Natural killer cell (primary cell): ENCODE measurements around the gene TMA7. TPM values are rescaled to one million over a fixed set of nuclear protein-coding genes. Genes with fewer than 3 reads are reported as not detected.

ENCODE experiments used
- ATAC-seq, 3 donors: fragments of 150-1000 bp in 2 of 3; fragments of 200-7000 bp in 1 of 3; cut with Tn5 transposase; 1 replicate in 1 of 3; 2 replicates in 2 of 3; pipeline ENCODE4 v1.10.0; 2021; ENCODE audit warnings: mild to moderate bottlenecking in 2 of 3, moderate library complexity in 2 of 3
- DNase-seq, 2 donors: peaks; one replicate each; pipeline versions ENCODE4 v3.0.0 to v3.0.0-alpha.2; 2013 to 2021; ENCODE audit warnings: mixed read lengths in 1 of 2
- H3K27ac ChIP-seq: one replicate; pipeline ENCODE4 v1.5.1; 2013; ENCODE audit warnings: mild to moderate bottlenecking, low read length
- H3K27me3 ChIP-seq: one replicate; pipeline ENCODE4 v1.6.1; 2013; ENCODE audit warnings: low read length; ENCODE audit not compliant: control insufficient read depth, insufficient read depth
- H3K36me3 ChIP-seq: one replicate; pipeline ENCODE4 v1.6.1; 2013; ENCODE audit warnings: low read length; ENCODE audit not compliant: control insufficient read depth, insufficient read depth
- H3K4me1 ChIP-seq: one replicate; pipeline ENCODE4 v1.6.1; 2013; ENCODE audit warnings: low read length; ENCODE audit not compliant: control insufficient read depth, insufficient read depth
- H3K4me3 ChIP-seq: one replicate; pipeline ENCODE4 v1.5.1; 2013; ENCODE audit warnings: low read length
- H3K9me3 ChIP-seq: one replicate; pipeline ENCODE4 v1.6.1; 2013; ENCODE audit warnings: low read length; ENCODE audit not compliant: control insufficient read depth, insufficient read depth
- H3K27ac Mint-ChIP-seq, 2 donors: one replicate each; pipeline ENCODE4 v1.8.0; 2022; ENCODE audit warnings: mild to moderate bottlenecking in 2 of 2, mixed read lengths in 2 of 2, moderate library complexity in 1 of 2
- H3K27me3 Mint-ChIP-seq, 2 donors: one replicate each; pipeline ENCODE4 v1.8.0; 2022; ENCODE audit warnings: low read depth in 2 of 2, mixed read lengths in 2 of 2
- H3K36me3 Mint-ChIP-seq: one replicate; pipeline ENCODE4 v1.8.0; 2022; ENCODE audit warnings: mixed read lengths
- H3K4me1 Mint-ChIP-seq, 2 donors: one replicate each; pipeline ENCODE4 v1.8.0; 2022; ENCODE audit warnings: mixed read lengths in 2 of 2
- H3K4me3 Mint-ChIP-seq: one replicate; pipeline ENCODE4 v1.8.0; 2022; ENCODE audit warnings: mild to moderate bottlenecking, moderate library complexity, mixed read lengths
- H3K9me3 Mint-ChIP-seq, 2 donors: one replicate each; pipeline ENCODE4 v1.8.0; 2022; ENCODE audit warnings: mixed read lengths in 2 of 2
- CTCF ChIP-seq: fragments of 200-600 bp; IDR thresholded peaks from one replicate; pipeline ENCODE4 v1.8.0; 2022; ENCODE audit warnings: antibody characterized with exemption
- whole genome bisulfite sequencing: methylation state at CpG from one replicate; pipeline ENCODE4 v1.1.7; 2013; ENCODE audit warnings: missing lambda C conversion rate; ENCODE audit not compliant: insufficient coverage; 5-methylcytosine and 5-hydroxymethylcytosine counted together
- intact Hi-C: fragments of 100-400 bp; cut with micrococcal nuclease; formaldehyde crosslinking; loops from one replicate; pipeline ENCODE4 v1.14.2; 2022
- total RNA-seq, 4 donors: library from RNA; stranded (reverse); fragments of 120-200 nt in 1 of 4; gene quantifications; one replicate each; pipeline versions ENCODE4 v1.2.3 to v1.2.4, GENCODE V29; 2013 to 2022

TMA7 gene
- total RNA-seq, 3 donors from 2014 or later (not counting 1 experiment from before 2014, with no cell fraction given), result 192 to 239 (median 229) TPM

DNA sequence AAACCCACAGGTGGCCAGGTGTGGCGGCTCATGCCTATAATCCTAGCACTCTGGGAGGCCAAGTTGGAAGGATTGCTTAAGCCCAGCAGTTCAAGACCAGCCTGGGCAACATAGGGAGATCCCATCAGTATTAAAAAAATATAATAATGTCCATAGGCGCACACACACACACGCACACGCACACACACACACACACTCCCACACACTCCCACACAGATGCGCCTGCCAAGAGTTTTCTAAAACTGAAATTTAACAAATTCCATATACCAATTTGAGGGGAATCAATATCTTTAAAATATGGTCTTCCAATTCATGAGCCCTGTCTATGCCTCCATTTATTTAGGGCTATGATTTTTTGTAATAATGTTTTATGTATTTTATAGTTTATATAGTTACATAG lies 46.9 kb downstream of the TMA7 start:
- no peaks in the 10 kb centered on the region for H3K4me1 Mint-ChIP-seq
- ATAC-seq, result no peak
- WGBS, result 92% methylated on average over 5 of the region's 5 CpGs
- no peak overlapping the region for H3K27ac Mint-ChIP-seq
- no peak for DNase-seq
- no peak overlapping the region for H3K4me3 Mint-ChIP-seq
- no peaks in the 10 kb centered on the region for H3K9me3 Mint-ChIP-seq
- Histone ChIP-seq H3K27ac (no peak overlapping the region), H3K4me3 (no peak overlapping the region), H3K9me3 (no peaks in the 10 kb centered on the region), H3K27me3 (no peaks in the 10 kb centered on the region), H3K4me1 (no peaks in the 10 kb centered on the region), H3K36me3 (no peaks in the 10 kb centered on the region)
- intact Hi-C loops, result no loop called here
- no peaks in the 10 kb centered on the region for H3K27me3 Mint-ChIP-seq
- H3K36me3 Mint-ChIP-seq, result no peaks in the 10 kb centered on the region
- TF ChIP-seq CTCF, result no peak

GRCh38 chr3:48492461-48493202 lies 52.6 kb downstream of the TMA7 start:
- Mint-ChIP-seq H3K27me3 (no peaks in the 10 kb centered on the region), H3K9me3 (no peaks in the 10 kb centered on the region), H3K4me1 (no peaks in the 10 kb centered on the region), H3K36me3 (no peaks in the 10 kb centered on the region), H3K27ac (no peak overlapping the region), H3K4me3 (no peak overlapping the region)
- no peak overlapping the region for H3K27ac ChIP-seq
- H3K36me3 ChIP-seq, result no peaks in the 10 kb centered on the region
- H3K4me1 ChIP-seq, result no peaks in the 10 kb centered on the region
- H3K4me3 ChIP-seq, result no peak overlapping the region
- WGBS, result 76% methylated on average over 7 of the region's 7 CpGs
- no peaks in the 10 kb centered on the region for H3K27me3 ChIP-seq
- DNase-seq (no peak), ATAC-seq (no peak)
- no peaks in the 10 kb centered on the region for H3K9me3 ChIP-seq
- TF ChIP-seq CTCF, result no peak
- intact Hi-C loops, result no loop called here

DNA sequence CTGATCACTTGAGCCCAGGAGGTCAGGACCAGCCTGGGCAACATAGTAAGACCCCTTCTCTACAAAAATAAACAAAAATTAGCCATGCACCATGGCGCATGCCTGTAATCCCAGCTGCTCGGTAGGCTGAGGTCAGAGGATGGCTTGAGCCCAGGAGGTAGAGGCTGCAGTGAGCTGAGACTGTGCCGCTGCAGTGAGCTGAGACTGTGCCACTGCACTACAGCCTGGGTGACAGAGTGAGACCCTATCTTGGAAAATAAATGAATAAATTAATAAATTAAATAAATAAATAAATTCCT lies 53.1 kb downstream of the TMA7 start:
- intact Hi-C loops, result no loop called here
- Mint-ChIP-seq H3K36me3 (no peaks in the 10 kb centered on the region), H3K4me1 (no peaks in the 10 kb centered on the region), H3K27me3 (no peaks in the 10 kb centered on the region), H3K27ac (no peak overlapping the region), H3K4me3 (no peak overlapping the region), H3K9me3 (no peaks in the 10 kb centered on the region)
- DNase-seq (no peak), ATAC-seq (no peak)
- no peaks in the 10 kb centered on the region for H3K27me3 ChIP-seq
- no peak for TF ChIP-seq CTCF
- no peak overlapping the region for H3K4me3 ChIP-seq
- 96% methylated on average over 3 of the region's 3 CpGs for WGBS
- no peaks in the 10 kb centered on the region for H3K36me3 ChIP-seq
- H3K4me1 ChIP-seq, result no peaks in the 10 kb centered on the region
- no peaks in the 10 kb centered on the region for H3K9me3 ChIP-seq
- H3K27ac ChIP-seq, result no peak overlapping the region

Other genes with a start within 250 kb of the TMA7 start
- gene CAMP, start 216.8 kb upstream of the TMA7 start, total RNA-seq, result not detected
- gene ZNF589, start 199.2 kb upstream of the TMA7 start, total RNA-seq, result 10 to 100 TPM; 16.3 to 26.6 (median 21.4) TPM
- gene NME6, start 138.9 kb upstream of the TMA7 start, total RNA-seq, result 10 to 100 TPM; 10.6 to 21.8 (median 20.5) TPM
- not detected for gene SPINK8, start 106.6 kb upstream of the TMA7 start, total RNA-seq
- gene FBXW12, start 68.0 kb upstream of the TMA7 start, total RNA-seq, result under 1 TPM in 1 of 3 donors, not detected in 2; 0.25 TPM
- gene PLXNB1, start 10.2 kb upstream of the TMA7 start, total RNA-seq, result 1 to 10 TPM; 4.3 to 5.0 (median 4.4) TPM
- 1 to 10 TPM; 4.4 to 8.8 (median 6.8) TPM for gene CCDC51, start 138 bp upstream of the TMA7 start, total RNA-seq
- 10 to 100 TPM in 2 of 3 donors, 1 to 10 TPM in 1; 8.5 to 11.0 (median 10.6) TPM for gene ATRIP, start 6.5 kb downstream of the TMA7 start, total RNA-seq
- gene SHISA5, start 63.9 kb downstream of the TMA7 start, total RNA-seq, result 100 to 1,000 TPM; 211 to 237 (median 218) TPM
- gene PFKFB4, start 116.5 kb downstream of the TMA7 start, total RNA-seq, result 1 to 10 TPM; 2.4 to 4.3 (median 3.6) TPM
- not detected for gene UCN2, start 123.5 kb downstream of the TMA7 start, total RNA-seq
- 1 to 10 TPM in 2 of 3 donors, under 1 TPM in 1; 0.54 to 1.7 (median 1.4) TPM for gene COL7A1, start 155.1 kb downstream of the TMA7 start, total RNA-seq
- 100 to 1,000 TPM; 117 to 139 (median 124) TPM for gene UQCRC1, start 169.4 kb downstream of the TMA7 start, total RNA-seq
- not detected for gene TMEM89, start 181.5 kb downstream of the TMA7 start, total RNA-seq
- 10 to 100 TPM; 25.8 to 37.6 (median 32.3) TPM for gene SLC26A6, start 195.2 kb downstream of the TMA7 start, total RNA-seq
- 1 to 10 TPM; 2.0 to 3.4 (median 2.6) TPM for gene CELSR3, start 222.6 kb downstream of the TMA7 start, total RNA-seq
- 10 to 100 TPM; 12.2 to 14.1 (median 12.8) TPM for gene NCKIPSD, start 245.7 kb downstream of the TMA7 start, total RNA-seq